ENCODE measurements around the gene EPHA2. TPM values are rescaled to one million over a fixed set of nuclear protein-coding genes. Genes with fewer than 3 reads are reported as not detected.

EPHA2 gene
- total RNA-seq, 2 experiments from 2014 or later: 0.22 TPM; not detected in 1

GRCh38 chr1:16153096-16153998 lies 2.5 kb downstream of the EPHA2 start:
- Mint-ChIP-seq H3K36me3 (ENCODE audit: low read depth) (no peaks in the 10 kb centered on the region), H3K4me1 (ENCODE audit: low read depth) (peaks cover 47% of the 10 kb centered on the region), H3K9me3 (no peaks in the 10 kb centered on the region), H3K4me3 (peak overlapping the region; percentile 15), H3K27me3 (peaks cover 3% of the 10 kb centered on the region), H3K27ac (no peak overlapping the region)
- Histone ChIP-seq H3K27ac (ENCODE audit: low read depth in 1 of 2, low read length in 2 of 2) (no peak overlapping the region), H3K4me3 (ENCODE audit: low read length) (no peak overlapping the region), H3K9me3 (ENCODE audit: control insufficient read depth in 1 of 2, insufficient read depth in 1 of 2, low read length in 2 of 2) (no peaks in the 10 kb centered on the region), H3K27me3 (ENCODE audit: control insufficient read depth in 1 of 2, insufficient read depth in 2 of 2, low read length in 2 of 2) (peaks cover 14 to 16% of the 10 kb centered on the region in 2 experiments), H3K36me3 (ENCODE audit: insufficient read depth, low read length) (no peaks in the 10 kb centered on the region), H3K4me1 (ENCODE audit: insufficient read depth, low read length) (peaks cover 72% of the 10 kb centered on the region)
- POLR2A ChIA-PET: interaction anchor here (0.5 kb wide), 1 partner anchor 17 kb away, joined by 3 read pairs; no protein-coding TSS in a partner anchor
- ATAC-seq (ENCODE audit: poor library complexity) (no peak), DNase-seq (no peak)
- CTCF ChIA-PET: interaction anchor here (1.1 kb wide), 1 partner anchor 71 kb away, joined by 4 read pairs; no protein-coding TSS in a partner anchor
- intact Hi-C loops (cut with DNase I, micrococcal nuclease): no loop called here
- no peak for TF ChIP-seq CTCF (IDR thresholded peaks at IDR 0.05)

DNA sequence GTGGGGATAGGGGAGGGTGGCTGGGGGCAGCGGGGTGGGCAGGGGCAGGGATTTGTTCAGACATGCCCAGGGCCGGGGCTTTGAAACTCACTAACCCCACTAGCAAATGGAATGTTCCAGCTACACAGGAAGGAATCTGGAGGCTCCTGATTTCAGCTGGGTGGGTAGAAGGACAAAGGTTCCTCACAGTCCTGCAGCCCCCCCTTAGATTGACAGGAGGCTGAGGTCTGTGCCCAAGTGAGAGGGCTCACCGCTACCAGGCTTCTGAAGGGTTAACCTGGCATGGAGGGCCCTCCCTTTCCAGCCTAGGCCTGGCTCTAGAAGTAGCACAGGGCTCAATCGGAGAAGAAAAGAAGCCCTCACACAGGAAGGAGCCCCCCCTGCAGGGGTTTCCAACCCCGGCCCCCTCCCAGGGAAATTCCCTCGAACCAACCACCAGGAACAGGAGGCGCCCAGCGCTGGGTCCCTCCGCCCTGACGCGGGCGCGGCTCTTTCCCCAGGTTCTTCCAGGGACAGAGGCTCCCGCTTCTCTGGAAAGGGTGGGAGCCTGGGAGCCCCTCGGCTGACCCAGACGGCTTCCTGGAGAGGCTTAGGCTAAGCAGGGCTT lies 3.3 kb downstream of the EPHA2 start:
- H3K4me1 Mint-ChIP-seq (ENCODE audit: low read depth): peaks cover 40% of the 10 kb centered on the region
- no peaks in the 10 kb centered on the region for H3K9me3 Mint-ChIP-seq
- no peak for TF ChIP-seq CTCF (IDR thresholded peaks at IDR 0.05)

GRCh38 chr1:16151995-16152384 lies 3.9 kb downstream of the EPHA2 start:
- no peaks in the 10 kb centered on the region for H3K36me3 Mint-ChIP-seq (ENCODE audit: low read depth)
- Histone ChIP-seq H3K27ac (ENCODE audit: low read depth in 1 of 2, low read length in 2 of 2) (no peak overlapping the region), H3K9me3 (ENCODE audit: control insufficient read depth in 1 of 2, insufficient read depth in 1 of 2, low read length in 2 of 2) (no peaks in the 10 kb centered on the region), H3K27me3 (ENCODE audit: control insufficient read depth in 1 of 2, insufficient read depth in 2 of 2, low read length in 2 of 2) (peaks cover 14 to 16% of the 10 kb centered on the region in 2 experiments), H3K4me1 (ENCODE audit: insufficient read depth, low read length) (peaks cover 58% of the 10 kb centered on the region), H3K4me3 (ENCODE audit: low read length) (no peak overlapping the region), H3K36me3 (ENCODE audit: insufficient read depth, low read length) (no peaks in the 10 kb centered on the region)
- no peaks in the 10 kb centered on the region for H3K9me3 Mint-ChIP-seq
- H3K27ac Mint-ChIP-seq: no peak overlapping the region
- peaks cover 3% of the 10 kb centered on the region for H3K27me3 Mint-ChIP-seq
- intact Hi-C loops (cut with DNase I, micrococcal nuclease): no loop called here
- H3K4me1 Mint-ChIP-seq (ENCODE audit: low read depth): peaks cover 34% of the 10 kb centered on the region
- no peak for ATAC-seq (ENCODE audit: poor library complexity)
- H3K4me3 Mint-ChIP-seq: peak overlapping the region; percentile 38
- CTCF ChIA-PET: no interaction called here
- POLR2A ChIA-PET: no interaction called here
- TF ChIP-seq CTCF (IDR thresholded peaks at IDR 0.05): no peak
- no peak for DNase-seq

More for the DNA sequence above, 3.3 kb downstream of the EPHA2 start:
- intact Hi-C loops (cut with DNase I, micrococcal nuclease): no loop called here
- ChIA-PET CTCF (no interaction called here), POLR2A (interaction anchor here (0.5 kb wide), 1 partner anchor 16 kb away, joined by 3 read pairs; no protein-coding TSS in a partner anchor)
- Histone ChIP-seq H3K27ac (ENCODE audit: low read depth in 1 of 2, low read length in 2 of 2) (no peak overlapping the region), H3K4me3 (ENCODE audit: low read length) (no peak overlapping the region), H3K27me3 (ENCODE audit: control insufficient read depth in 1 of 2, insufficient read depth in 2 of 2, low read length in 2 of 2) (peaks cover 14 to 16% of the 10 kb centered on the region in 2 experiments), H3K9me3 (ENCODE audit: control insufficient read depth in 1 of 2, insufficient read depth in 1 of 2, low read length in 2 of 2) (no peaks in the 10 kb centered on the region), H3K36me3 (ENCODE audit: insufficient read depth, low read length) (no peaks in the 10 kb centered on the region), H3K4me1 (ENCODE audit: insufficient read depth, low read length) (peaks cover 64% of the 10 kb centered on the region)
- Mint-ChIP-seq H3K4me3 (no peak overlapping the region), H3K36me3 (ENCODE audit: low read depth) (no peaks in the 10 kb centered on the region), H3K27ac (no peak overlapping the region), H3K27me3 (peaks cover 3% of the 10 kb centered on the region)
- ATAC-seq (ENCODE audit: poor library complexity) (no peak), DNase-seq (no peak)

Data from CD4-positive, alpha-beta T cell (primary cell).